ENCODE results near the gene DLGAP1. TPM values are rescaled to one million over a fixed set of nuclear protein-coding genes. Genes with fewer than 3 reads are reported as not detected.

Gene DLGAP1
- total and polyA plus RNA-seq, 4 donors = 0.06 to 1.2 (median 0.17) TPM; not detected in 1

- no peaks in the 10 kb centered on the region for H3K27me3 ChIP-seq (ENCODE audit: control insufficient read depth in 4 of 4, insufficient read depth in 4 of 4, low read length in 3 of 4)
- no peaks in the 10 kb centered on the region for H3K36me3 ChIP-seq (ENCODE audit: control insufficient read depth in 4 of 4, insufficient read depth in 3 of 4, low read depth in 1 of 4, low read length in 3 of 4)
- DNase-seq (ENCODE audit: low spot score) = no peak
- H3K9ac ChIP-seq (ENCODE audit: low read depth in 1 of 2, low read length in 2 of 2) = no peak overlapping the region
- TF ChIP-seq YY1 (IDR thresholded peaks at IDR 0.05) (no peak), GABPA (IDR thresholded peaks at IDR 0.05 in 1 of 2, conservative IDR thresholded peaks at IDR 0.05 in 1 of 2) (no peak), HNF4G (IDR thresholded peaks at IDR 0.05) (no peak)
- H3K9me3 ChIP-seq (ENCODE audit: control insufficient read depth in 4 of 4, low read length in 3 of 4) = no peaks in the 10 kb centered on the region
- H3K27ac ChIP-seq (ENCODE audit: low read depth in 1 of 2, low read length in 2 of 2) = no peak overlapping the region
- WGBS = 86% methylated on average over 2 of the region's 2 CpGs
- H3K4me3 ChIP-seq (ENCODE audit: low read depth in 1 of 3, low read length in 3 of 3) = no peak overlapping the region
- H3K4me1 ChIP-seq (ENCODE audit: control insufficient read depth in 4 of 4, insufficient read depth in 4 of 4, low read length in 3 of 4) = no peaks in the 10 kb centered on the region
Observed at GRCh38 chr18:3845161-3845560, 609.9 kb downstream of the DLGAP1 start.

GRCh38 chr18:3842844-3843243, 612.3 kb downstream of the DLGAP1 start:
- DNase-seq (ENCODE audit: low spot score) = no peak
- Histone ChIP-seq H3K4me3 (ENCODE audit: low read depth in 1 of 3, low read length in 3 of 3) (no peak overlapping the region), H3K4me1 (ENCODE audit: control insufficient read depth in 4 of 4, insufficient read depth in 4 of 4, low read length in 3 of 4) (no peaks in the 10 kb centered on the region), H3K36me3 (ENCODE audit: control insufficient read depth in 4 of 4, insufficient read depth in 3 of 4, low read depth in 1 of 4, low read length in 3 of 4) (no peaks in the 10 kb centered on the region), H3K9me3 (ENCODE audit: control insufficient read depth in 4 of 4, low read length in 3 of 4) (no peaks in the 10 kb centered on the region), H3K27ac (ENCODE audit: low read depth in 1 of 2, low read length in 2 of 2) (no peak overlapping the region), H3K9ac (ENCODE audit: low read depth in 1 of 2, low read length in 2 of 2) (no peak overlapping the region), H3K27me3 (ENCODE audit: control insufficient read depth in 4 of 4, insufficient read depth in 4 of 4, low read length in 3 of 4) (no peaks in the 10 kb centered on the region)
- WGBS = 85% methylated on average over 2 of the region's 2 CpGs
- TF ChIP-seq SP1 (IDR thresholded peaks at IDR 0.05) = no peak
- TF ChIP-seq MAX (IDR thresholded peaks at IDR 0.05) = no peak
- no peak for TF ChIP-seq NR2F2 (IDR thresholded peaks at IDR 0.05)
- TF ChIP-seq JUND (IDR thresholded peaks at IDR 0.05) = no peak

- Histone ChIP-seq H3K4me1 (ENCODE audit: control insufficient read depth in 4 of 4, insufficient read depth in 4 of 4, low read length in 3 of 4) (no peaks in the 10 kb centered on the region), H3K27ac (ENCODE audit: low read depth in 1 of 2, low read length in 2 of 2) (no peak overlapping the region), H3K9me3 (ENCODE audit: control insufficient read depth in 4 of 4, low read length in 3 of 4) (no peaks in the 10 kb centered on the region), H3K4me3 (ENCODE audit: low read depth in 1 of 3, low read length in 3 of 3) (no peak overlapping the region), H3K36me3 (ENCODE audit: control insufficient read depth in 4 of 4, insufficient read depth in 3 of 4, low read depth in 1 of 4, low read length in 3 of 4) (no peaks in the 10 kb centered on the region), H3K27me3 (ENCODE audit: control insufficient read depth in 4 of 4, insufficient read depth in 4 of 4, low read length in 3 of 4) (no peaks in the 10 kb centered on the region), H3K9ac (ENCODE audit: low read depth in 1 of 2, low read length in 2 of 2) (no peak overlapping the region)
- TF ChIP-seq ZBTB33 (IDR thresholded peaks at IDR 0.05) = no peak
- 92% methylated on average over 3 of the region's 3 CpGs for WGBS
- DNase-seq (ENCODE audit: low spot score) = no peak
Observed at GRCh38 chr18:3840766-3841165, 614.3 kb downstream of the DLGAP1 start.

- Histone ChIP-seq H3K9ac (ENCODE audit: low read depth in 1 of 2, low read length in 2 of 2) (no peak overlapping the region), H3K4me1 (ENCODE audit: control insufficient read depth in 4 of 4, insufficient read depth in 4 of 4, low read length in 3 of 4) (no peaks in the 10 kb centered on the region), H3K27ac (ENCODE audit: low read depth in 1 of 2, low read length in 2 of 2) (no peak overlapping the region), H3K36me3 (ENCODE audit: control insufficient read depth in 4 of 4, insufficient read depth in 3 of 4, low read depth in 1 of 4, low read length in 3 of 4) (no peaks in the 10 kb centered on the region), H3K4me3 (ENCODE audit: low read depth in 1 of 3, low read length in 3 of 3) (no peak overlapping the region), H3K9me3 (ENCODE audit: control insufficient read depth in 4 of 4, low read length in 3 of 4) (no peaks in the 10 kb centered on the region), H3K27me3 (ENCODE audit: control insufficient read depth in 4 of 4, insufficient read depth in 4 of 4, low read length in 3 of 4) (no peaks in the 10 kb centered on the region)
- DNase-seq (ENCODE audit: low spot score) = no peak
- TF ChIP-seq CTCF (IDR thresholded peaks at IDR 0.05; ENCODE audit: low read depth, low read length, missing input control) = no peak
- no peak for TF ChIP-seq FOXA2 (IDR thresholded peaks at IDR 0.05)
- no peak for TF ChIP-seq ATF3 (IDR thresholded peaks at IDR 0.05)
- no peak for TF ChIP-seq GABPA (IDR thresholded peaks at IDR 0.05 in 1 of 2, conservative IDR thresholded peaks at IDR 0.05 in 1 of 2)
- WGBS = 95% methylated on average over 2 of the region's 2 CpGs
Observed at GRCh38 chr18:3839581-3839981, 615.5 kb downstream of the DLGAP1 start.

Data from liver (tissue), 9 donors.